CD14-positive monocyte (primary cell): Measurements from ENCODE around the gene OR2T35. TPM values are rescaled to one million over a fixed set of nuclear protein-coding genes. Genes with fewer than 3 reads are reported as not detected.
"Not testable (repeated sequence)": the region's sequence is repeated elsewhere in the genome, so short reads cannot be mapped to it uniquely, and the experiment has no call there.

Experiments used
- DNase-seq, 3 donors: peaks; one replicate each; pipeline ENCODE4 v3.0.0-alpha.2; 2011 to 2022
- H2AFZ ChIP-seq: 2 replicates; pipeline ENCODE4 v1.6.0; 2012; ENCODE audit warnings: mild to moderate bottlenecking, low read depth, low read length, inconsistent platforms; ENCODE audit not compliant: insufficient read depth, poor library complexity, severe bottlenecking
- H3K27ac ChIP-seq, 2 donors: 1 replicate in 1 of 2; 2 replicates in 1 of 2; pipeline ENCODE4 v1.5.1; 2012 to 2013; ENCODE audit warnings: low read length in 2 of 2, control low read depth in 1 of 2, inconsistent platforms in 1 of 2, low read depth in 1 of 2, mild to moderate bottlenecking in 1 of 2
- H3K27me3 ChIP-seq, 2 donors: one replicate each; pipeline versions ENCODE4 v1.6.0 to v1.6.1; 2011 to 2013; ENCODE audit warnings: low read length in 2 of 2; ENCODE audit not compliant: control insufficient read depth in 2 of 2, insufficient read depth in 2 of 2
- H3K36me3 ChIP-seq, 2 donors: replicated peaks in 1 of 2; 1 replicate in 1 of 2; 2 replicates in 1 of 2; pipeline versions ENCODE4 v1.5.1 to v1.6.1; 2012 to 2013; ENCODE audit warnings: low read length in 2 of 2, control low read depth in 1 of 2, inconsistent platforms in 1 of 2, mild to moderate bottlenecking in 1 of 2; ENCODE audit not compliant: insufficient read depth in 2 of 2, control insufficient read depth in 1 of 2
- H3K4me1 ChIP-seq, 2 donors: 1 replicate in 1 of 2; 2 replicates in 1 of 2; pipeline versions ENCODE4 v1.5.1 to v1.6.1; 2012 to 2013; ENCODE audit warnings: low read length in 2 of 2, control low read depth in 1 of 2, inconsistent platforms in 1 of 2, mild to moderate bottlenecking in 1 of 2, moderate library complexity in 1 of 2; ENCODE audit not compliant: insufficient read depth in 2 of 2, control insufficient read depth in 1 of 2
- H3K4me2 ChIP-seq: replicated peaks from 2 replicates; pipeline ENCODE3; 2012; ENCODE audit warnings: low read length, moderate library complexity, mild to moderate bottlenecking; ENCODE audit not compliant: poor library complexity, severe bottlenecking; ENCODE audit errors: extremely low read depth
- H3K4me3 ChIP-seq, 3 experiments: fragments of 200-600 bp in 1 of 3; sonication (generic) in 1 of 3; replicated peaks in 1 of 3; 1 replicate in 2 of 3; 2 replicates in 1 of 3; pipeline ENCODE4 v1.5.1; 2011 to 2013; ENCODE audit warnings: low read length in 3 of 3, mild to moderate bottlenecking in 3 of 3, control low read depth in 2 of 3, low read depth in 2 of 3, inconsistent platforms in 1 of 3, moderate library complexity in 1 of 3
- H3K79me2 ChIP-seq: 2 replicates; pipeline ENCODE4 v1.6.0; 2012; ENCODE audit warnings: mild to moderate bottlenecking, control low read depth, inconsistent platforms, low read length, moderate library complexity; ENCODE audit not compliant: insufficient read depth
- H3K9ac ChIP-seq: 2 replicates; pipeline ENCODE4 v1.6.0; 2017; ENCODE audit warnings: low read length, mild to moderate bottlenecking; ENCODE audit not compliant: insufficient read depth, poor library complexity, severe bottlenecking
- H3K9me3 ChIP-seq, 2 donors: replicated peaks in 1 of 2; 1 replicate in 1 of 2; 2 replicates in 1 of 2; pipeline versions ENCODE4 v1.5.1 to v1.6.1; 2012 to 2013; ENCODE audit warnings: low read length in 2 of 2, control low read depth in 1 of 2; ENCODE audit not compliant: control insufficient read depth in 1 of 2, insufficient read depth in 1 of 2
- H4K20me1 ChIP-seq: 2 replicates; pipeline ENCODE4 v1.6.0; 2012; ENCODE audit warnings: mild to moderate bottlenecking, low read length, control low read depth, moderate library complexity; ENCODE audit not compliant: insufficient read depth
- H3K27ac Mint-ChIP-seq, 7 donors: one replicate each; pipeline ENCODE4 v1.8.0; 2020; ENCODE audit warnings: mild to moderate bottlenecking in 7 of 7, mixed read lengths in 7 of 7, moderate library complexity in 6 of 7, inconsistent platforms in 2 of 7
- H3K27me3 Mint-ChIP-seq, 3 donors: one replicate each; pipeline ENCODE4 v1.8.0; 2021 to 2022; ENCODE audit warnings: low read depth in 3 of 3, mild to moderate bottlenecking in 3 of 3, mixed read lengths in 3 of 3, moderate library complexity in 3 of 3, inconsistent platforms in 1 of 3
- H3K36me3 Mint-ChIP-seq, 2 donors: one replicate each; pipeline ENCODE4 v1.8.0; 2020; ENCODE audit warnings: mixed read lengths in 2 of 2, inconsistent platforms in 1 of 2, mild to moderate bottlenecking in 1 of 2
- H3K4me1 Mint-ChIP-seq: one replicate; pipeline ENCODE4 v1.8.0; 2020; ENCODE audit warnings: mild to moderate bottlenecking, mixed read lengths
- H3K4me3 Mint-ChIP-seq, 2 donors: one replicate each; pipeline ENCODE4 v1.8.0; 2020; ENCODE audit warnings: mild to moderate bottlenecking in 2 of 2, mixed read lengths in 2 of 2, moderate library complexity in 1 of 2
- H3K9me3 Mint-ChIP-seq, 7 donors: one replicate each; pipeline ENCODE4 v1.8.0; 2020 to 2022; ENCODE audit warnings: mixed read lengths in 7 of 7, mild to moderate bottlenecking in 6 of 7, moderate library complexity in 6 of 7, inconsistent platforms in 2 of 7
- CTCF ChIP-seq: fragments of 200-600 bp; IDR thresholded peaks from one replicate; pipeline ENCODE4 v1.8.0; 2022; ENCODE audit warnings: antibody characterized with exemption, mild to moderate bottlenecking
- WGBS: methylation state at CpG from one replicate; pipeline ENCODE4 v1.1.5; 2013; ENCODE audit warnings: missing lambda C conversion rate; ENCODE audit not compliant: insufficient coverage; 5-methylcytosine and 5-hydroxymethylcytosine counted together
- intact Hi-C, 2 donors: fragments of 100-400 bp; cut with micrococcal nuclease; formaldehyde crosslinking; loops; one replicate each; pipeline versions ENCODE4 v1.15.0 to v1.15.1; 2023
- polyA plus RNA-seq, 3 donors: library from polyadenylated mRNA; depleted of rRNA in 1 of 3; unstranded in 2 of 3; stranded (reverse) in 1 of 3; fragments of 300-500 nt in 2 of 3; fragments of >200 nt in 1 of 3; fragmentation: Illumina TruSeq in 2 of 3; gene quantifications; 1 replicate in 2 of 3; 2 replicates in 1 of 3; pipeline ENCODE4 v1.2.3, GENCODE V29; 2012 to 2021

The OR2T35 gene
- polyA plus RNA-seq, 3 donors, result not detected

- WGBS, result 95% methylated on average over 8 of the region's 8 CpGs
- TF ChIP-seq CTCF, result no peak
- no peak overlapping the region for H3K4me3 ChIP-seq
- no peak overlapping the region for H3K27ac ChIP-seq
- Mint-ChIP-seq H3K27me3 (peaks cover 1 to 5% (median 4%) of the 10 kb centered on the region in 3 donors), H3K9me3 (peaks cover 0 to 4% (median 2%) of the 10 kb centered on the region in 7 donors), H3K4me1 (peaks cover under 1% of the 10 kb centered on the region), H3K27ac (no peak overlapping the region), H3K36me3 (no peaks in the 10 kb centered on the region), H3K4me3 (no peak overlapping the region)
- intact Hi-C loops, result no loop called here
- H3K36me3 ChIP-seq, result no peaks in the 10 kb centered on the region
- no peaks in the 10 kb centered on the region for H4K20me1 ChIP-seq
- no peak overlapping the region for H2AFZ ChIP-seq
- H3K9ac ChIP-seq, result no peak overlapping the region
- H3K79me2 ChIP-seq, result no peaks in the 10 kb centered on the region
- no peaks in the 10 kb centered on the region for H3K27me3 ChIP-seq
- no peaks in the 10 kb centered on the region for H3K4me1 ChIP-seq
- DNase-seq, result no peak
- H3K4me2 ChIP-seq, result no peak overlapping the region
- H3K9me3 ChIP-seq, result no peaks in the 10 kb centered on the region
Observed at GRCh38 chr1:248681651-248682050, 36.6 kb upstream of the OR2T35 start.

- Mint-ChIP-seq H3K9me3 (peaks cover 7 to 20% (median 14%) of the 10 kb centered on the region in 7 donors), H3K36me3 (no peaks in the 10 kb centered on the region), H3K27me3 (peaks cover 0 to 3% (median 0%) of the 10 kb centered on the region in 3 donors), H3K4me3 (no peak overlapping the region), H3K4me1 (no peaks in the 10 kb centered on the region), H3K27ac (no peak overlapping the region)
- H2AFZ ChIP-seq, result no peak overlapping the region
- H3K27me3 ChIP-seq, result no peaks in the 10 kb centered on the region
- H3K79me2 ChIP-seq, result no peaks in the 10 kb centered on the region
- no peak overlapping the region for H3K4me2 ChIP-seq
- H4K20me1 ChIP-seq, result no peaks in the 10 kb centered on the region
- H3K4me3 ChIP-seq, result no peak overlapping the region
- WGBS, result no CpG with 5 or more reads among the region's 1 CpG
- H3K4me1 ChIP-seq, result no peaks in the 10 kb centered on the region
- no peak for TF ChIP-seq CTCF
- H3K9ac ChIP-seq, result no peak overlapping the region
- H3K27ac ChIP-seq, result no peak overlapping the region
- DNase-seq, result no peak
- H3K9me3 ChIP-seq, result peaks cover 11 to 20% of the 10 kb centered on the region in 2 donors
- intact Hi-C loops, result no loop called here
- H3K36me3 ChIP-seq, result no peaks in the 10 kb centered on the region
Observed at GRCh38 chr1:248670003-248670402, 24.9 kb upstream of the OR2T35 start.

- peak overlapping the region in 1 of 2 donors; percentile 36 for H3K4me3 Mint-ChIP-seq
- H3K9me3 ChIP-seq, H3K27me3 ChIP-seq, H3K9ac ChIP-seq, H3K4me1 Mint-ChIP-seq, H4K20me1 ChIP-seq, H3K79me2 ChIP-seq, H3K4me1 ChIP-seq, H3K4me2 ChIP-seq, H3K27me3 Mint-ChIP-seq, H3K4me3 ChIP-seq, H3K9me3 Mint-ChIP-seq, intact Hi-C loops, H2AFZ ChIP-seq, H3K27ac Mint-ChIP-seq, H3K36me3 Mint-ChIP-seq, H3K36me3 ChIP-seq, H3K27ac ChIP-seq: not testable (repeated sequence)
- peak in 1 of 3 donors; percentile 5 for DNase-seq
- WGBS, result 60% methylated on average over 5 of the region's 5 CpGs
Observed at GRCh38 chr1:248663453-248664328, 18.6 kb upstream of the OR2T35 start.
